HCT116 (cell line): ENCODE results near the gene RNF138.
"Not testable (repeated sequence)": the region's sequence is repeated elsewhere in the genome, so short reads cannot be mapped to it uniquely, and the experiment has no call there.

ENCODE experiments used
- POLR2A ChIP-seq: IDR thresholded peaks from 2 replicates; pipeline ENCODE4 v1.7.0; 2011; ENCODE audit warnings: borderline replicate concordance; ENCODE audit not compliant: insufficient read depth, insufficient read length; ENCODE audit errors: extremely low read depth
- RAD21 ChIP-seq: IDR thresholded peaks from 2 replicates; pipeline ENCODE4 v1.6.1; 2012; ENCODE audit warnings: low read depth, mild to moderate bottlenecking
- TF ChIP-seq, protein P1 (sequence below), 3 experiments: fragments of 200-600 bp in 1 of 3; sonication (generic) in 1 of 3; IDR thresholded peaks in 2 of 3; conservative IDR thresholded peaks in 1 of 3; 2 replicates each; pipeline ENCODE4 v1.5.1; 2012 to 2017; ENCODE audit warnings: low read depth in 2 of 3, low read length in 2 of 3, antibody characterized with exemption in 1 of 3, borderline replicate concordance in 1 of 3, control low read depth in 1 of 3, mild to moderate bottlenecking in 1 of 3, mixed read lengths in 1 of 3, mixed run types in 1 of 3, moderate library complexity in 1 of 3; ENCODE audit not compliant: insufficient read depth in 1 of 3

- TF ChIP-seq RAD21, POLR2A: not testable (repeated sequence)
- TF ChIP-seq, protein P1, sequence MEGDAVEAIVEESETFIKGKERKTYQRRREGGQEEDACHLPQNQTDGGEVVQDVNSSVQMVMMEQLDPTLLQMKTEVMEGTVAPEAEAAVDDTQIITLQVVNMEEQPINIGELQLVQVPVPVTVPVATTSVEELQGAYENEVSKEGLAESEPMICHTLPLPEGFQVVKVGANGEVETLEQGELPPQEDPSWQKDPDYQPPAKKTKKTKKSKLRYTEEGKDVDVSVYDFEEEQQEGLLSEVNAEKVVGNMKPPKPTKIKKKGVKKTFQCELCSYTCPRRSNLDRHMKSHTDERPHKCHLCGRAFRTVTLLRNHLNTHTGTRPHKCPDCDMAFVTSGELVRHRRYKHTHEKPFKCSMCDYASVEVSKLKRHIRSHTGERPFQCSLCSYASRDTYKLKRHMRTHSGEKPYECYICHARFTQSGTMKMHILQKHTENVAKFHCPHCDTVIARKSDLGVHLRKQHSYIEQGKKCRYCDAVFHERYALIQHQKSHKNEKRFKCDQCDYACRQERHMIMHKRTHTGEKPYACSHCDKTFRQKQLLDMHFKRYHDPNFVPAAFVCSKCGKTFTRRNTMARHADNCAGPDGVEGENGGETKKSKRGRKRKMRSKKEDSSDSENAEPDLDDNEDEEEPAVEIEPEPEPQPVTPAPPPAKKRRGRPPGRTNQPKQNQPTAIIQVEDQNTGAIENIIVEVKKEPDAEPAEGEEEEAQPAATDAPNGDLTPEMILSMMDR (IDR thresholded peaks at IDR 0.05 in 2 of 3, conservative IDR thresholded peaks at IDR 0.05 in 1 of 3; ENCODE audit: borderline replicate concordance in 1 of 3, insufficient read depth in 1 of 3, low read depth in 2 of 3, low read length in 2 of 3), result not testable (repeated sequence)
Measured at GRCh38 chr18:32090831-32091230, 843 bp upstream of the RNF138 start.
